Measurements from ENCODE around the gene DNAAF2.
A peak's percentile ranks its signal among the peaks of the same experiment; 100 is the strongest.

Gene DNAAF2

GRCh38 chr14:49583629-49584028 is 51.4 kb downstream of the DNAAF2 start:
- TF ChIP-seq POLR2AphosphoS5 (IDR thresholded peaks at IDR 0.05; ENCODE audit: low read depth, low read length): no peak
- TF ChIP-seq REST (IDR thresholded peaks at IDR 0.05; ENCODE audit: insufficient read depth in 1 of 2, low read depth in 2 of 2, low read length in 2 of 2): no peak
- TF ChIP-seq SIN3A (IDR thresholded peaks at IDR 0.05; ENCODE audit: borderline replicate concordance, insufficient read depth, low read length): no peak
- no peak for TF ChIP-seq FOXP2 (optimal IDR thresholded peaks at IDR 0.05; ENCODE audit: borderline replicate concordance, extremely low read depth, extremely low read length, insufficient read depth)
- TF ChIP-seq TAF1 (IDR thresholded peaks at IDR 0.05; ENCODE audit: borderline replicate concordance, insufficient read depth, low read length): no peak

- TF ChIP-seq FOXP2 (optimal IDR thresholded peaks at IDR 0.05; ENCODE audit: borderline replicate concordance, extremely low read depth, extremely low read length, insufficient read depth) (no peak), SIN3A (IDR thresholded peaks at IDR 0.05; ENCODE audit: borderline replicate concordance, insufficient read depth, low read length) (peak; percentile 20; the same call in 1 of the 2 replicates), TAF1 (IDR thresholded peaks at IDR 0.05; ENCODE audit: borderline replicate concordance, insufficient read depth, low read length) (no peak), REST (IDR thresholded peaks at IDR 0.05; ENCODE audit: insufficient read depth in 1 of 2, low read depth in 2 of 2, low read length in 2 of 2) (no peak), POLR2AphosphoS5 (IDR thresholded peaks at IDR 0.05; ENCODE audit: low read depth, low read length) (peak; percentile 72)
These were observed 52.7 kb downstream of the DNAAF2 start for GRCh38 chr14:49582113-49582977.

GRCh38 chr14:49581209-49582112 is 53.6 kb downstream of the DNAAF2 start:
- TF ChIP-seq TAF1 (IDR thresholded peaks at IDR 0.05; ENCODE audit: borderline replicate concordance, insufficient read depth, low read length): no peak
- TF ChIP-seq POLR2AphosphoS5 (IDR thresholded peaks at IDR 0.05; ENCODE audit: low read depth, low read length): no peak
- no peak for TF ChIP-seq SIN3A (IDR thresholded peaks at IDR 0.05; ENCODE audit: borderline replicate concordance, insufficient read depth, low read length)
- no peak for TF ChIP-seq REST (IDR thresholded peaks at IDR 0.05; ENCODE audit: insufficient read depth in 1 of 2, low read depth in 2 of 2, low read length in 2 of 2)
- no peak for TF ChIP-seq FOXP2 (optimal IDR thresholded peaks at IDR 0.05; ENCODE audit: borderline replicate concordance, extremely low read depth, extremely low read length, insufficient read depth)

GRCh38 chr14:49579841-49580240 is 55.2 kb downstream of the DNAAF2 start:
- no peak for TF ChIP-seq POLR2AphosphoS5 (IDR thresholded peaks at IDR 0.05; ENCODE audit: low read depth, low read length)
- no peak for TF ChIP-seq TAF1 (IDR thresholded peaks at IDR 0.05; ENCODE audit: borderline replicate concordance, insufficient read depth, low read length)
- TF ChIP-seq FOXP2 (optimal IDR thresholded peaks at IDR 0.05; ENCODE audit: borderline replicate concordance, extremely low read depth, extremely low read length, insufficient read depth): no peak
- no peak for TF ChIP-seq SIN3A (IDR thresholded peaks at IDR 0.05; ENCODE audit: borderline replicate concordance, insufficient read depth, low read length)
- TF ChIP-seq REST (IDR thresholded peaks at IDR 0.05; ENCODE audit: insufficient read depth in 1 of 2, low read depth in 2 of 2, low read length in 2 of 2): no peak

Data from PFSK-1 (cell line).